Stimulated activated naive B cell treated with anti-CD40 and anti-IgM and Interleukin-4, amounts not matched to agents 10 μg/mL and 1 μg/mL and 100 μg/mL, for 72 hours (primary cell): ENCODE data around the gene THSD7A.

Source experiments
- ATAC-seq, 2 donors: fragments of 150-1000 bp; cut with Tn5 transposase; replicated peaks; 2 replicates each; pipeline ENCODE4 v1.10.0; 2021; ENCODE audit warnings: moderate library complexity in 1 of 2
- DNase-seq: peaks from one replicate; pipeline ENCODE4 v3.0.0; 2021
- H3K27ac Mint-ChIP-seq: one replicate; pipeline ENCODE4 v1.8.0; 2022; ENCODE audit warnings: mild to moderate bottlenecking, mixed read lengths
- H3K27me3 Mint-ChIP-seq, 2 donors: one replicate each; pipeline ENCODE4 v1.8.0; 2022; ENCODE audit warnings: mixed read lengths in 2 of 2
- H3K36me3 Mint-ChIP-seq, 2 donors: one replicate each; pipeline ENCODE4 v1.8.0; 2022; ENCODE audit warnings: mixed read lengths in 2 of 2, mild to moderate bottlenecking in 1 of 2
- H3K4me1 Mint-ChIP-seq, 2 donors: one replicate each; pipeline ENCODE4 v1.8.0; 2022; ENCODE audit warnings: mixed read lengths in 2 of 2, mild to moderate bottlenecking in 1 of 2
- H3K4me3 Mint-ChIP-seq, 2 donors: one replicate each; pipeline ENCODE4 v1.8.0; 2022; ENCODE audit warnings: mild to moderate bottlenecking in 2 of 2, mixed read lengths in 2 of 2, moderate library complexity in 1 of 2
- H3K9me3 Mint-ChIP-seq, 2 donors: one replicate each; pipeline ENCODE4 v1.8.0; 2022; ENCODE audit warnings: mixed read lengths in 2 of 2, mild to moderate bottlenecking in 1 of 2

THSD7A gene

GRCh38 chr7:11410656-11411644, 421.0 kb downstream of the THSD7A start:
- no peak for DNase-seq
- no peaks in the 10 kb centered on the region for H3K4me1 Mint-ChIP-seq
- ATAC-seq, result no peak
- no peak overlapping the region for H3K4me3 Mint-ChIP-seq
- no peaks in the 10 kb centered on the region for H3K36me3 Mint-ChIP-seq
- peaks cover 4 to 6% of the 10 kb centered on the region in 2 donors for H3K9me3 Mint-ChIP-seq
- H3K27me3 Mint-ChIP-seq, result no peaks in the 10 kb centered on the region
- H3K27ac Mint-ChIP-seq, result no peak overlapping the region

GRCh38 chr7:11404355-11404754, 427.6 kb downstream of the THSD7A start:
- H3K4me1 Mint-ChIP-seq, result no peaks in the 10 kb centered on the region
- no peak for ATAC-seq
- H3K4me3 Mint-ChIP-seq, result no peak overlapping the region
- no peak for DNase-seq
- no peaks in the 10 kb centered on the region for H3K9me3 Mint-ChIP-seq
- H3K36me3 Mint-ChIP-seq, result no peaks in the 10 kb centered on the region
- no peaks in the 10 kb centered on the region for H3K27me3 Mint-ChIP-seq
- no peak overlapping the region for H3K27ac Mint-ChIP-seq

- Mint-ChIP-seq H3K9me3 (no peaks in the 10 kb centered on the region), H3K27ac (no peak overlapping the region), H3K4me3 (no peak overlapping the region), H3K4me1 (no peaks in the 10 kb centered on the region), H3K36me3 (no peaks in the 10 kb centered on the region), H3K27me3 (no peaks in the 10 kb centered on the region)
- DNase-seq, result no peak
- ATAC-seq, result no peak
Measured at GRCh38 chr7:11403781-11404180, 428.2 kb downstream of the THSD7A start.

- Mint-ChIP-seq H3K9me3 (peaks cover 0 to 4% of the 10 kb centered on the region in 2 donors), H3K27me3 (no peaks in the 10 kb centered on the region), H3K36me3 (no peaks in the 10 kb centered on the region), H3K4me1 (no peaks in the 10 kb centered on the region), H3K4me3 (no peak overlapping the region), H3K27ac (no peak overlapping the region)
- no peak for DNase-seq
- ATAC-seq, result no peak
Measured at GRCh38 chr7:11394438-11394837, 437.6 kb downstream of the THSD7A start.

GRCh38 chr7:11379641-11380040, 452.4 kb downstream of the THSD7A start:
- Mint-ChIP-seq H3K9me3 (no peaks in the 10 kb centered on the region), H3K27ac (no peak overlapping the region), H3K4me3 (no peak overlapping the region), H3K27me3 (no peaks in the 10 kb centered on the region), H3K36me3 (no peaks in the 10 kb centered on the region), H3K4me1 (no peaks in the 10 kb centered on the region)
- DNase-seq, result no peak
- no peak for ATAC-seq

GRCh38 chr7:11376529-11376928, 455.5 kb downstream of the THSD7A start:
- ATAC-seq, result no peak
- DNase-seq, result no peak
- Mint-ChIP-seq H3K27me3 (peaks cover 0 to 5% of the 10 kb centered on the region in 2 donors), H3K4me1 (no peaks in the 10 kb centered on the region), H3K27ac (no peak overlapping the region), H3K4me3 (no peak overlapping the region), H3K9me3 (no peaks in the 10 kb centered on the region), H3K36me3 (no peaks in the 10 kb centered on the region)

- no peak overlapping the region for H3K4me3 Mint-ChIP-seq
- no peak for ATAC-seq
- DNase-seq, result no peak
- no peaks in the 10 kb centered on the region for H3K36me3 Mint-ChIP-seq
- no peaks in the 10 kb centered on the region for H3K4me1 Mint-ChIP-seq
- no peak overlapping the region for H3K27ac Mint-ChIP-seq
- H3K27me3 Mint-ChIP-seq, result peaks cover 0 to 8% of the 10 kb centered on the region in 2 donors
- H3K9me3 Mint-ChIP-seq, result no peaks in the 10 kb centered on the region
Measured at GRCh38 chr7:11374629-11375028, 457.4 kb downstream of the THSD7A start.

- Mint-ChIP-seq H3K27ac (no peak overlapping the region), H3K36me3 (no peaks in the 10 kb centered on the region), H3K27me3 (peaks cover 0 to 8% of the 10 kb centered on the region in 2 donors), H3K4me1 (no peaks in the 10 kb centered on the region), H3K9me3 (no peaks in the 10 kb centered on the region), H3K4me3 (no peak overlapping the region)
- ATAC-seq, result no peak
- no peak for DNase-seq
Measured at GRCh38 chr7:11373546-11374142, 458.4 kb downstream of the THSD7A start.

GRCh38 chr7:11369696-11370095, 462.3 kb downstream of the THSD7A start:
- H3K36me3 Mint-ChIP-seq, result no peaks in the 10 kb centered on the region
- H3K27me3 Mint-ChIP-seq, result peaks cover 0 to 8% of the 10 kb centered on the region in 2 donors
- no peak for DNase-seq
- no peaks in the 10 kb centered on the region for H3K4me1 Mint-ChIP-seq
- H3K27ac Mint-ChIP-seq, result no peak overlapping the region
- no peak for ATAC-seq
- H3K4me3 Mint-ChIP-seq, result no peak overlapping the region
- H3K9me3 Mint-ChIP-seq, result no peaks in the 10 kb centered on the region

GRCh38 chr7:11366118-11366517, 465.9 kb downstream of the THSD7A start:
- Mint-ChIP-seq H3K36me3 (no peaks in the 10 kb centered on the region), H3K4me1 (no peaks in the 10 kb centered on the region), H3K27me3 (no peaks in the 10 kb centered on the region), H3K4me3 (no peak overlapping the region), H3K27ac (no peak overlapping the region), H3K9me3 (no peaks in the 10 kb centered on the region)
- ATAC-seq (no peak), DNase-seq (no peak)

GRCh38 chr7:11358637-11359036, 473.4 kb downstream of the THSD7A start:
- Mint-ChIP-seq H3K27me3 (no peaks in the 10 kb centered on the region), H3K4me3 (no peak overlapping the region), H3K9me3 (no peaks in the 10 kb centered on the region), H3K27ac (no peak overlapping the region), H3K4me1 (no peaks in the 10 kb centered on the region), H3K36me3 (no peaks in the 10 kb centered on the region)
- ATAC-seq, result no peak
- DNase-seq, result no peak

GRCh38 chr7:11355399-11356005, 476.5 kb downstream of the THSD7A start:
- Mint-ChIP-seq H3K4me1 (no peaks in the 10 kb centered on the region), H3K27ac (no peak overlapping the region)

GRCh38 chr7:11346302-11346701, 485.7 kb downstream of the THSD7A start:
- no peaks in the 10 kb centered on the region for H3K9me3 Mint-ChIP-seq
- no peak for ATAC-seq
- H3K4me3 Mint-ChIP-seq, result no peak overlapping the region
- no peak for DNase-seq
- H3K36me3 Mint-ChIP-seq, result no peaks in the 10 kb centered on the region
- peaks cover 6 to 25% of the 10 kb centered on the region in 2 donors for H3K27me3 Mint-ChIP-seq
- H3K27ac Mint-ChIP-seq, result no peak overlapping the region
- H3K4me1 Mint-ChIP-seq, result peaks cover 4 to 6% of the 10 kb centered on the region in 2 donors

More at GRCh38 chr7:11355399-11356005, 476.5 kb downstream of the THSD7A start:
- H3K9me3 Mint-ChIP-seq, result no peaks in the 10 kb centered on the region
- peaks cover 5 to 9% of the 10 kb centered on the region in 2 donors for H3K27me3 Mint-ChIP-seq
- no peaks in the 10 kb centered on the region for H3K36me3 Mint-ChIP-seq
- no peak for ATAC-seq
- H3K4me3 Mint-ChIP-seq, result no peak overlapping the region
- no peak for DNase-seq

- no peak for ATAC-seq
- H3K4me1 Mint-ChIP-seq, result peaks cover 4 to 6% of the 10 kb centered on the region in 2 donors
- no peak overlapping the region for H3K27ac Mint-ChIP-seq
- H3K4me3 Mint-ChIP-seq, result no peak overlapping the region
- H3K36me3 Mint-ChIP-seq, result no peaks in the 10 kb centered on the region
- H3K9me3 Mint-ChIP-seq, result no peaks in the 10 kb centered on the region
- DNase-seq, result no peak
- H3K27me3 Mint-ChIP-seq, result peaks cover 6 to 22% of the 10 kb centered on the region in 2 donors
Measured at GRCh38 chr7:11345621-11346020, 486.4 kb downstream of the THSD7A start.
